HG03342 (cell line): ENCODE measurements around the gene AADACL3.

Experiments
- ATAC-seq: cut with Tn5 transposase; IDR thresholded peaks from one replicate; pipeline ENCODE4 v1.9.1; 2021; ENCODE audit warnings: mild to moderate bottlenecking, moderate library complexity; ENCODE audit not compliant: unreplicated experiment

The AADACL3 gene

GRCh38 chr1:12764016-12764415, 48.1 kb downstream of the AADACL3 start:
- no peak for ATAC-seq

DNA sequence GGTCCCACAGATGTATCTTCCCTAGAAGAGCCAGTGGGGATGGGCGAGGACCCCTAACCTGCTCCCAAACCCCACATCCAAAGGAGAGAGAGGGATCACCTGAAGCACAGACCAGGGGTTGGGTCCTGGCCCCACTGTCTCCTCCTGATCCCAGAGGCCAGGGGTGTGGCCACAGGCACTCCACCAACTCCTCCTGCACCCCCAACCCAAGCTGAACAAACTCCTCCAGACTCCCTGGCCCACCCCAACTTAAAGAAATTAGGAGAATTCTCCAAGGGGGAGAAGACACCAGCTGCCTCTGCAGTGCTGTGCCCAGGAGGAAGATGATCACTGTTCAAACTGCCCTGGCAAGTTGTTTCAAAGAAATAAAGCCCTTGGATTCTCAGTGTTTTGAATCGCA, 53.1 kb downstream of the AADACL3 start:
- no peak for ATAC-seq

DNA sequence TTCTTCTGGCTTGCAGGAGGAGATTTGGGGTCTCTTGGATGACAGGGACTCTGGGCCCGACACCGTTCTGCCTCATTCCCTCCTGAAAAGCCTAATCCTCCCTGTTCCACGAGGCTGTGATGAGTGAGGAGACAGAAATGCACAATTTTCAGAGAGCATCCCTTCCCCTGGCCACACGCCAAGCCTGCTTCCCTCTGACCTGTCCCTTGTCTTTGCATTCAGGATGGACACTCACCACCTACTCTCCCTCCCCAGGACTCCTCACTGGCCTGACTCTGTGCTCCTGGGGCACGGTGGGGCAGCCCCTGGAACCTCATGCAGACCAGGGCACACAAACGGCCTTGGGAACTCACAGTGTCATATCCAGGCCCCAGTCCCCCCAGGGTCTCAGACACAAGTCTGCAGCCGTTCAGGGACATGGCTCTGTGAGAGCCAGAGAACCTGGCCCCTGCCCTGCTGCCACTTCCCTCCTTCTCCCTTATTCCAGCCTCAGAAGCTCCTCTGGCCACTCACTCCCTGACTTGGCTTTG, 54.1 kb downstream of the AADACL3 start:
- ATAC-seq: no peak

DNA sequence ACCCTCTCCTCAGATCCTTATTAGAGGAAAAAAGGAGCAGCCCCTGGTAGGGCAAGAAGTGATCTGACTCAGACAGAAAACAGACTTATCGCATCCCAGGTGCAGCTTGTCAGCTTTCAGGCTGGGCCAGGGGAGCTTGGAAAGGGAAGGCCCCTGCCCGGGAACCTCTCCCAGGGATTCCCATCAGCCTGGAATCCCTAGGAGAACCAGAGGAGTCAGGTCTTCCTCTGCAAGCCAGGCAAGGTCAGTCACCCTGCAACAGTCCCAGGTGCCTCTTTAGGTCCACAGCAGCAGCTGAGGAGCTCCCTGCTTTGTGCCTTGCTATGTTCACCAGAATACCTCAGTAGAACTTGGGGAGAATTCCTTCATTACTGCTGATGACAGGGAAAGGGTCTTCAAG, 54.7 kb downstream of the AADACL3 start:
- no peak for ATAC-seq

- ATAC-seq: no peak
Measured at GRCh38 chr1:12771186-12771585, 55.3 kb downstream of the AADACL3 start.

DNA sequence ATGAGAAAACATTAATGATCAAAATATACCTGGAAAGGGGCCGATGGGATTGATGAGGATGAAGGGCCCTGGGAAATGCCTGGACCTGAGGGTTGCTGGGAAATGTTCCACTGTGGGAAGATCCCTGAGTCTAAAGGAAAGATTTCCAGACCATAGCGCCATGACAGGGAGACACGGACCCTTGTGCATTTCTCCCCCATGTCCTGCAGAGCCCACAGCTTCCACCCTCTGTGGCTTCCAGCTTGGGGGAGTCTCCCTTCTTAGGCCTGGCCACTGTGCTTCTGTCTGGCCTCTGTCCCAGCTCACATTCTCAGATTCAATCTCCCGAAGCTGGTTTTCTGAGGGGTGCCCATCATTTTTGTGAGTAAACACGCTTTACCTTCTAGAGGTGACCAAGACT, 56.6 kb downstream of the AADACL3 start:
- no peak for ATAC-seq

DNA sequence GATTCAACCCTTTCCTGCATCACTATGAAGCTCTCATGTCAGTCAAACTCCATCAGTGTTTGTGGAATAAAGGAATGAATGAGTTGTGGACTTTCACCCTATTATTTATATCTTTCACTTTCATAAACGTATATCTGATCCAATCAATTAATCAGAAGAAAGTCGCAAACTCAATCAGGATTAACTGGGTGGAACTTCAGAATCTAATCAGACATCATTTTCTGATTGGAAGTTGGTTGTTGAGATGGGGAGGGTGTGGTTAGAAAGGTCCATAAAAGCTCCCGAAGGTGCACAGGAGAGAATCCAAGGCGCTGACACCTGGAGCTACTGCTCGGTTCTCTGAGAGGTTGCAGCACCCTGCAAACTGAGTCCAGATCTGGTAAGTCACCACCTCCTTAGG, 57.5 kb downstream of the AADACL3 start, which contains the start of gene PRAMEF12:
TSS of gene PRAMEF12 (plus strand) at position 301 of the 400 bp plus-strand sequence. CDS start 1,130 bp downstream, outside the sequence.
- ATAC-seq: no peak

DNA sequence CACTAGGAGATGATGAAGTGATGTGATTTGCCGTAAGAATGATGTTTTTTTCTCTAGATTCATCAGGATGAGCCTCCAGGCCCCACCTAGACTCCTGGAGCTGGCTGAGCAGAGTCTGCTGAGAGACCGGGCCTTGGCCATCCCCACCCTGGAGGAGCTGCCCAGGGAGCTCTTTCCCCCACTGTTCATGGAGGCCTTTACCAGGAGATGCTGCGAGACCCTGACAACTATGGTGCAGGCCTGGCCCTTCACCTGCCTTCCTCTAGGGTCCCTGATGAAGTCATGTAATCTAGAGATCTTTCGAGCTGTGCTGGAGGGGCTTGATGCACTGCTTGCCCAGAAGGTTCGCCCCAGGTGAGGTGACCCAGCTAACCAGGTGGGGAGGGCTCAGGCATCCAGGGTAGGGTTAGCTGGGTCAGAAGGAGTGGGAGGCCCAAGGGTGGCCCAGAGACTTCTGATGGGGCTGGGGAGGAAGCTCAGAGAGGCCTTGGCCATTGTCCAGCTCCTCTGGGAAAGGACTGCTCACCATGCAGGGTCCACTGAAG, 59.0 kb downstream of the AADACL3 start:
- no peak for ATAC-seq

DNA sequence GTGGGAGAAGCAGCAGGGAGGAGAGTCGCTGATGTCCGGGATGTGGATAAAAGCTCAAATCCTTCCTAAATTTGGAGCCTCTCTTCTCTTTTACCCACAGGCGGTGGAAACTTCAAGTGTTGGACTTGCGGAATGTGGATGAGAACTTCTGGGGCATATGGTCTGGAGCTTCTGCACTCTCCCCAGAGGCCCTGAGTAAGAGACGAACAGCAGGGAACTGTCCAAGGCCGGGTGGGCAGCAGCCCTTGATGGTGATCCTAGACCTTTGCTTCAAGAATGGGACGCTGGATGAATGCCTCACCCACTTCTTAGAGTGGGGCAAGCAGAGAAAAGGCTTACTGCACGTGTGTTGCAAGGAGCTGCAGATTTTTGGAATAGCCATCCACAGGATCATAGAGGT, 59.5 kb downstream of the AADACL3 start:
- no peak for ATAC-seq

DNA sequence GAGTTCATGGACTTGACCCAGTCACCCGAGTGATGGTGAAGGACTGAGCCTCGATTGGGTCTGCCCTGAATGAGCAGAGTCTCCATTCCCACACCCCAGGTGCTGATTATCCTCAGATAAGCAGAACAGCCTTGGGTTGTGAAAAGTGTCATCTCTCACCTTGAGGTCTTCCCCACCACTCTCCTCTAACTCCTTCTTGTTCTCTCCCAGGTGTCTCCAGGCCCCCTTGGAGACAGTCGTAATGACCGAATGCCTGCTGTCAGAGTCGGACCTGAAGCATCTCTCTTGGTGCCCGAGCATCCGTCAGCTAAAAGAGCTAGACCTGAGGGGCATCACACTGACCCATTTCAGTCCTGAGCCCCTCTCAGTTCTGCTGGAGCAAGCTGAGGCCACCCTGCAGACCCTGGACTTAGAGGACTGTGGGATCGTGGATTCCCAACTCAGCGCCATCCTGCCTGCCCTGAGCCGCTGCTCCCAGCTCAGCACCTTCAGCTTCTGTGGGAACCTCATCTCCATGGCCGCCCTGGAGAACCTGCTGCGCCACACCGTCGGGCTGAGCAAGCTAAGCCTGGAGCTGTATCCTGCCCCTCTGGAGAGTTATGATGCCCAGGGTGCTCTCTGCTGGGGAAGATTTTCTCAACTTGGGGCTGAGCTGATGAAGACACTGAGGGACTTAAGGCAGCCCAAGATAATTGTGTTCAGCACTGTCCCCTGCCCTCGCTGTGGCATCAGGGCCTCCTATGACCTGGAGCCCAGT, 61.1 kb downstream of the AADACL3 start:
- ATAC-seq: no peak
